ENCODE data around the gene OR2T29. TPM values are rescaled to one million over a fixed set of nuclear protein-coding genes. Genes with fewer than 3 reads are reported as not detected.
"Not testable (repeated sequence)": the region's sequence is repeated elsewhere in the genome, so short reads cannot be mapped to it uniquely, and the experiment has no call there.

The OR2T29 gene
- total RNA-seq, 1 donor from 2014 or later: not detected

DNA sequence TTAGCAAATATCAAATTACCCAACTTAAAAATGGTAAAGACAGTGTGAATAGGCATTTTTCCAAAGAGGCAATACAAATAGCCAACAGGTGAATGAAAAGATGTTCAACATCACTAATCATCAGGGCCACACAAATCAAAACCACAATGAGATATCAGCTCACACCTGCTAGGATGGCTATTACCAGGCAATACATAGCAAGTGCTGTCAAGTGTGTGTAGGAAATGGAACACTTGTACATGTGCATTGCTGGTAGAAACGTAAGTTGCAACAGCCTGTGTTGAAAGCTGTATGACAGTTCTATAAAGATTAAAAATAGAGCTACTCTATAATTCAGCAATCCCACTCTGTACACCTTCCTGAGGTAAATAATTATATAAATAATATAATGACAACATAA, 9.5 kb upstream of the OR2T29 start:
- H3K36me3 ChIP-seq; intact Hi-C loops (cut with DNase I); H3K4me1 ChIP-seq; H3K4me3 ChIP-seq; H3K27ac ChIP-seq; H3K9me3 ChIP-seq; DNase-seq (ENCODE audit: low spot score in 2 of 2); H3K27me3 ChIP-seq: not testable (repeated sequence)

DNA sequence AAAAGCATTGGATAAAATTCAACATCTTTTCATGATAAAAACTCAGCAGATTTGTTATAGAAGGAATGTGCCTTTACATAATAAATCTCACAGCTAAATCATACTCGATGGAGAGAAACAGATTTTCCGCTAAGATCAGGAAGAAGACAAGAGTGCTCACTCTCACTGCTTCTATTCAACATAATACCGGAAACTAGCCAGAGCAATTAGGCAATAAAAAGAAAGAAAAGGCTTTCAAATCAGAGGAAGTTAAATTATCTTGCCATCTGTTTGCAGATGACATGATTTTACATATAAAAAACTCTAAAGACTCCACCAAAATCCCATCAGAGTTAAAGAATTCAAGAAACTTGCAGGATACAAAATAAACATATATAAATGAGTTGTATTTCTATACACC, 8.2 kb upstream of the OR2T29 start:
- DNase-seq (ENCODE audit: low spot score in 2 of 2); H3K4me1 ChIP-seq; intact Hi-C loops (cut with DNase I); H3K4me3 ChIP-seq; H3K9me3 ChIP-seq; H3K27ac ChIP-seq; H3K27me3 ChIP-seq; H3K36me3 ChIP-seq: not testable (repeated sequence)

DNA sequence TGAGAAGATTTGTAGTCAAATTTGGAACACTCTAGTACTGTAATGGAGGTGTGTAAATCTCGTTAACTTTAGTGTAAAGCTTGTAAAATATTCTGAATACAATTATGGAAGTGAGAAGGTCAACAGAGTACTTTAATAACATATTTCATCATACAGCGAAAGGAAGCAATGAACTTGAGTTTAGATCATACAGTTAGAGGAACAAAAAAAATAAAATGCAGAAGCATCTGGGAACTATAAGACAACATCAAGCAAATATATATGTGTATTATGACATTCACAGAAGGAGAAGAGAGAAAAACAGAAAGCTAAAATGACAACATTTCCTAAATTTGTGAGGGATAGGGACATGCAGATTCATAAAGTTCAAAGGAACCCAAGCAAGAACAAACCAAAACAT, 6.5 kb upstream of the OR2T29 start:
- H3K27me3 ChIP-seq; H3K27ac ChIP-seq; DNase-seq (ENCODE audit: low spot score in 2 of 2); H3K9me3 ChIP-seq; H3K4me1 ChIP-seq; H3K36me3 ChIP-seq; intact Hi-C loops (cut with DNase I); H3K4me3 ChIP-seq: not testable (repeated sequence)

DNA sequence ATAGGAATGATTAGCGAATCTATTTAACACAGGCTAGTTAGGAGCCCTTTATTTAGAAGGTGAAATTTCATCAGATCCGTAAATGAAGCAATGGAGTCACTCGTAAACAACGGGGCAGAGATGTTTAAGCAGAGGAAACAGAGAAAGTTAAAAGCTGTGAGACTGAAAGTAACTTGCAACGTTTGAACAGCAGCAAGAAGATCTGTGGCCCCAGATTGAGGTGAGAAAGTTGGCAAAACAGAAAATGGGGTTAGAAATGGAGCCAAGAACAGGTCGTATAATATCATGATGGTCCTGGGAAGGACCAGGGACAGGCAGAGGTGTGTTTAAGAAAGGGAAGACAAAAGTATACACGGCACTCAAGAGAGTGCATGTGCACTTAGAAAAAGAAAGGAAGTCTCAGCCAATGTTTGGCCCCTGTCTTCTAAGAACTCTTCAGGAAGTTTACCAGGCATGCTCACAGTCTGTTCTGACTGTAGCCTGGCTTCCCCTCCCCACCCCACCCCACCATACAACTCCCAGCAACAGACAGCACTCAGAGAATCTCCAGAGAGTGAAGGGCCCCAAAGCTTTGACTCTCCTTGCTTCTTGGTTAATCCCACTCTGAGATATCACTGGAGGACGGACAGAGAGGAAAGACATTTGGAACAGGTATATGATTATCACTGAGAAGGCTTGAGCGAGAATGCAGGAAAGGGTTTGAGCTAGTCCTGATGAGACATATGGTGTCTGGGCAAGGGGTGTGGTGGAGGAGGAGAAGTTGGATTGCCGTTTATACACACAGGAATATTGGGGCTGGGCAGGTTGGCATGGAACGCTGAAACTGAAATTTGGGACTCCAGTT, 3.2 kb upstream of the OR2T29 start:
- DNase-seq (ENCODE audit: low spot score in 2 of 2); H3K36me3 ChIP-seq; intact Hi-C loops (cut with DNase I); H3K27ac ChIP-seq; H3K4me1 ChIP-seq; H3K9me3 ChIP-seq; H3K27me3 ChIP-seq; H3K4me3 ChIP-seq: not testable (repeated sequence)

DNA sequence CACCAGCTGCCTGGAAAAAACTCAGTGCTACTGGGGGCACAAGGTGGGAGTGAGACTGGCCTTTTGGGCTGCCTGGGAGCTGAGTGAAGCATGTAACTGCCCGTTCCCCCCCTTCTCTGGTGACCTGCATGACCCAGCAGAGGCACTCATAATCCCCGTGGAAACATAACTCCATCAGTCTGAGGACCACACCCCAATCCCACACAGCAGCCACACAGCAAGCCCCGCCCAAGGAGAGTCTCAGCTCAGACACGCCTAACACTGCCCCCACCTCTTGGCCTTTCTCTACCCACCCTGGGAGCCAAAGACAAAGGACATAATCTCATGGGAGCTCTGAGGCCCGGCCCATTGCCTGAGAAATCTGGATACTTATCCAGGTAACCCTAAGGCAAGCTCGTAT, 11.5 kb downstream of the OR2T29 start:
- intact Hi-C loops (cut with DNase I); H3K9me3 ChIP-seq; H3K4me3 ChIP-seq; H3K27ac ChIP-seq; H3K4me1 ChIP-seq; H3K27me3 ChIP-seq; H3K36me3 ChIP-seq; DNase-seq (ENCODE audit: low spot score in 2 of 2): not testable (repeated sequence)

DNA sequence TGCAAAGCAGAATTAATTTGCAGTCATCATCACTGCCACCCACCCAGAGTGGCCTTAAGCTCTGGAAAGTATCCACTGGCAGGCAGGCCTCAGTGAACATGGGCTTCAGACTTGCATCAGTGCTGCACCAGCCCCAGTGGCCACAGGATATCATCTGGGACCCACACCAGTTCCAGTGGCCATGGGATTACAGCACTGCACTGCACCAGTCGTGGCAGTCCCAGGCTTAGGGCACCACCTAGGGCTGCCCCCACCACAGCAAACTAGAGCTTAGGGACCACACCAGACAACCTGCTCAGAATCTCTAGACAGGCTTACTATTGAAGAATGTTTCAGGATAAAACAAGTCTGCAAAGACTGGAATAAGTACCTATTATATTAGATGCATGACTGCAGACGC, 15.2 kb downstream of the OR2T29 start:
- H3K27me3 ChIP-seq; H3K4me1 ChIP-seq; H3K36me3 ChIP-seq; H3K9me3 ChIP-seq; DNase-seq (ENCODE audit: low spot score in 2 of 2); H3K27ac ChIP-seq; H3K4me3 ChIP-seq; intact Hi-C loops (cut with DNase I): not testable (repeated sequence)

DNA sequence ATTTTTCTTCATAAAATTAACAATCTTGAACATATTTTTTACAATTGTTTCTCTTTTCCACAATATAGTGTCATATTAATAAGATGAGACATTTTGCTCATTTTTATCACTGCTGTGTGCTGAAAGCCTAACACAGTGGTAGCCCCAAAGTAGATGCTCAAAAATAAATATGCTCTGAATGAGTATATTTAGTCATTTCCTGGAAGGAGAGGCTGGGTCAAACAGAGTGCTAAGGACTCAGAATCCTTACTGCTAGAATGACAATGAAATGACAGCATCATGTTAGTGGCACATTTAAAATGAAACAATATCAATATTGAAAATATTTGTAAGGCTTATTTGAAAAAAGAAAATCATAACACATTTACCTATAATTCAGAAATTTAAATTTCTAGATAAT, 25.1 kb downstream of the OR2T29 start:
- intact Hi-C loops (cut with DNase I); H3K4me1 ChIP-seq; H3K9me3 ChIP-seq; H3K27ac ChIP-seq; DNase-seq (ENCODE audit: low spot score in 2 of 2); H3K27me3 ChIP-seq; H3K36me3 ChIP-seq; H3K4me3 ChIP-seq: not testable (repeated sequence)

DNA sequence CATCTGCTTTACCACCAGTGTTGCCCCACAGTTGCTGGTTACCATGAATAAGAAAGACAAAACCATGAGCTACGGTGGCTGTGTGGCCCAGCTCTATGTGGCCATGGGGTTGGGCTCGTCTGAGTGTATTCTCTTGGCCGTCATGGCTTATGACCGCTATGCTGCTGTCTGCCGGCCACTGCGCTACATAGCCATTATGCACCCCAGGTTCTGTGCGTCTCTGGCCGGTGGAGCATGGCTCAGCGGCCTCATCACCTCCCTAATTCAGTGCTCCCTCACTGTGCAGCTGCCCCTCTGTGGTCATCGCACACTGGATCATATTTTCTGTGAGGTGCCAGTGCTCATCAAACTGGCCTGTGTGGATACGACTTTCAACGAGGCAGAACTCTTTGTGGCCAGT, 40.7 kb downstream of the OR2T29 start:
- intact Hi-C loops (cut with DNase I): no loop called here
- Histone ChIP-seq H3K27ac (no peak overlapping the region), H3K27me3 (no peaks in the 10 kb centered on the region), H3K4me1 (no peaks in the 10 kb centered on the region), H3K36me3 (no peaks in the 10 kb centered on the region), H3K9me3 (no peaks in the 10 kb centered on the region), H3K4me3 (no peak overlapping the region)
- DNase-seq (ENCODE audit: low spot score in 2 of 2): no peak
- TF ChIP-seq, protein P1, sequence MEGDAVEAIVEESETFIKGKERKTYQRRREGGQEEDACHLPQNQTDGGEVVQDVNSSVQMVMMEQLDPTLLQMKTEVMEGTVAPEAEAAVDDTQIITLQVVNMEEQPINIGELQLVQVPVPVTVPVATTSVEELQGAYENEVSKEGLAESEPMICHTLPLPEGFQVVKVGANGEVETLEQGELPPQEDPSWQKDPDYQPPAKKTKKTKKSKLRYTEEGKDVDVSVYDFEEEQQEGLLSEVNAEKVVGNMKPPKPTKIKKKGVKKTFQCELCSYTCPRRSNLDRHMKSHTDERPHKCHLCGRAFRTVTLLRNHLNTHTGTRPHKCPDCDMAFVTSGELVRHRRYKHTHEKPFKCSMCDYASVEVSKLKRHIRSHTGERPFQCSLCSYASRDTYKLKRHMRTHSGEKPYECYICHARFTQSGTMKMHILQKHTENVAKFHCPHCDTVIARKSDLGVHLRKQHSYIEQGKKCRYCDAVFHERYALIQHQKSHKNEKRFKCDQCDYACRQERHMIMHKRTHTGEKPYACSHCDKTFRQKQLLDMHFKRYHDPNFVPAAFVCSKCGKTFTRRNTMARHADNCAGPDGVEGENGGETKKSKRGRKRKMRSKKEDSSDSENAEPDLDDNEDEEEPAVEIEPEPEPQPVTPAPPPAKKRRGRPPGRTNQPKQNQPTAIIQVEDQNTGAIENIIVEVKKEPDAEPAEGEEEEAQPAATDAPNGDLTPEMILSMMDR (IDR thresholded peaks at IDR 0.05): no peak

DNA sequence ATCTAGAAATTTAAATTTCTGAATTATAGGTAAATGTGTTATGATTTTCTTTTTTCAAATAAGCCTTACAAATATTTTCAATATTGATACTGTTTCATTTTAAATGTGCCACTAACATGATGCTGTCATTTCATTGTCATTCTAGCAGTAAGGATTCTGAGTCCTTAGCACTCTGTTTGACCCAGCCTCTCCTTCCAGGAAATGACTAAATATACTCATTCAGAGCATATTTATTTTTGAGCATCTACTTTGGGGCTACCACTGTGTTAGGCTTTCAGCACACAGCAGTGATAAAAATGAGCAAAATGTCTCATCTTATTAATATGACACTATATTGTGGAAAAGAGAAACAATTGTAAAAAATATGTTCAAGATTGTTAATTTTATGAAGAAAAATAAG, 52.4 kb downstream of the OR2T29 start:
- H3K27me3 ChIP-seq; intact Hi-C loops (cut with DNase I); DNase-seq (ENCODE audit: low spot score in 2 of 2): not testable (repeated sequence)

DNA sequence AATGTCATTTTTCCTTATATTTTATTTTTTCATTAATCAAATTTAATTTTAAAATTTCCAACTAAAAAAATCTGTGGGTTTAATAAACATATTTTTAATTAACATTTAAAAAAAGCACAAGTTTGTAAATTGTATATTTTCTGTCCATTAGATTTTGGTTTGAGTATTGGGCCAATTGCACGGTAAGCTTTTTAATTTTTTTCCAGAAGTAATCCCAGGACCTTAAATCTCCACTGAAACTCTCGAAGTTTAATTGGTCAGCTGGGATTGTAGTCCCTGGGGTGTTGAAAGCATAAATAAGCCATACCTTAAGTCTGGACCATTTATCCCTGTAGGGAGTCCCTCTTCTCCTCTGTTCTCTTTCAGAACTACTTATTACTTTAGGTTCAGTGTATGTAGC, 54.8 kb downstream of the OR2T29 start, which contains the start of gene OR2G6:
OR2G6 (plus strand) TSS at position 301 of the 400 bp plus-strand sequence. CDS start 13,574 bp downstream, outside the sequence.
- H3K36me3 ChIP-seq; H3K9me3 ChIP-seq; H3K27ac ChIP-seq; H3K4me3 ChIP-seq; intact Hi-C loops (cut with DNase I); H3K27me3 ChIP-seq; DNase-seq (ENCODE audit: low spot score in 2 of 2); H3K4me1 ChIP-seq: not testable (repeated sequence)

More for the DNA sequence above, 52.4 kb downstream of the OR2T29 start:
- not testable (repeated sequence) for H3K4me3 ChIP-seq, H3K4me1 ChIP-seq, H3K36me3 ChIP-seq, H3K9me3 ChIP-seq, H3K27ac ChIP-seq

Other genes starting within 250 kb of the OR2T29 start
- not detected for gene OR2M7, start 238.2 kb downstream of the OR2T29 start, total RNA-seq
- gene OR14C36, start 214.0 kb downstream of the OR2T29 start, total RNA-seq: not detected
- gene OR2T4, start 201.1 kb downstream of the OR2T29 start, total RNA-seq: not detected
- gene OR2T6, start 187.0 kb downstream of the OR2T29 start, total RNA-seq: not detected
- gene OR2T1, start 159.7 kb downstream of the OR2T29 start, total RNA-seq: not detected
- gene OR2T2, start 117.1 kb downstream of the OR2T29 start, total RNA-seq: not detected
- gene OR2T3, start 89.4 kb downstream of the OR2T29 start, total RNA-seq: not detected
- gene OR2T5, start 74.2 kb downstream of the OR2T29 start, total RNA-seq: not detected
- gene OR2G6, start 54.7 kb downstream of the OR2T29 start, total RNA-seq: not detected
- gene OR2T34, start 12.0 kb upstream of the OR2T29 start, total RNA-seq: not detected
- not detected for gene OR2T10, start 34.9 kb upstream of the OR2T29 start, total RNA-seq
- gene OR2T11, start 72.3 kb upstream of the OR2T29 start, total RNA-seq: 2.8 TPM
- gene OR2T35, start 82.5 kb upstream of the OR2T29 start, total RNA-seq: not detected
- gene OR2T27, start 92.8 kb upstream of the OR2T29 start, total RNA-seq: not detected
- not detected for gene OR14I1, start 140.0 kb upstream of the OR2T29 start, total RNA-seq
- not detected for gene LYPD8, start 193.0 kb upstream of the OR2T29 start, total RNA-seq

All from ascending aorta (tissue), 2 donors.